Nephron (organoid): ENCODE results near the gene RNF113B.

Source experiments
- H3K27ac Mint-ChIP-seq, 3 experiments: 2 replicates each; pipeline ENCODE4 v1.8.0; 2020; ENCODE audit warnings: mixed read lengths in 3 of 3, mild to moderate bottlenecking in 2 of 3, moderate library complexity in 1 of 3
- H3K27me3 Mint-ChIP-seq: 2 replicates; pipeline ENCODE4 v1.8.0; 2021; ENCODE audit warnings: low read depth, mild to moderate bottlenecking, moderate library complexity, mixed read lengths
- H3K36me3 Mint-ChIP-seq: 2 replicates; pipeline ENCODE4 v1.8.0; 2020; ENCODE audit warnings: low read depth, mixed read lengths
- H3K4me1 Mint-ChIP-seq: 2 replicates; pipeline ENCODE4 v1.8.0; 2020; ENCODE audit warnings: mixed read lengths
- H3K4me3 Mint-ChIP-seq, 3 experiments: 2 replicates each; pipeline ENCODE4 v1.8.0; 2020; ENCODE audit warnings: mild to moderate bottlenecking in 3 of 3, mixed read lengths in 3 of 3, moderate library complexity in 2 of 3
- H3K9me3 Mint-ChIP-seq: 2 replicates; pipeline ENCODE4 v1.8.0; 2020; ENCODE audit warnings: mixed read lengths
- TF ChIP-seq, protein P1 (sequence below), 3 experiments: fragments of 200-600 bp; sonication (generic); IDR thresholded peaks; one replicate each; pipeline ENCODE4 v1.5.0; 2021; ENCODE audit warnings: antibody characterized with exemption in 3 of 3; ENCODE audit not compliant: unreplicated experiment in 3 of 3

RNF113B gene

DNA sequence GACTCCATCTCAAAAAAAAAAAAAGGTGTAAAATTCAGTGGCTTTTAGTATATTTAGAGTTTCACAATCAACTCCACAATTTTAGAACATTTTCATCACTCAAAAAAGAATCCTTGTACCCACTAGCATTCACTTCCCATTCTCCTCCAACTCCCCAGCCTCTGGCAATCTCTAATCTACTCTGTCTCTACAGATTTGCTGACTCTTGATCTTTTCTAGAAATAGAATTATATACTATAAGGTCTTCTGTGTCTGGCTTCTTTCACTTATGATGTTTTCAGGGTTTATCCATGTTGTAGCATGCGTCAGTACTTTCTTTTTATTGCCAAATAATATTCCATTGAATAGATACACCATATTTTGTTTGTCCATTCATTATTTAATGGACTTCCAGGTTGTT is 42.2 kb downstream of the RNF113B start:
- Mint-ChIP-seq H3K27ac (peak overlapping the region in 1 of 3 experiments; percentile 3), H3K4me3 (no peak overlapping the region), H3K4me1 (no peaks in the 10 kb centered on the region), H3K36me3 (no peaks in the 10 kb centered on the region), H3K27me3 (peaks cover 5% of the 10 kb centered on the region), H3K9me3 (no peaks in the 10 kb centered on the region)
- TF ChIP-seq, protein P1, sequence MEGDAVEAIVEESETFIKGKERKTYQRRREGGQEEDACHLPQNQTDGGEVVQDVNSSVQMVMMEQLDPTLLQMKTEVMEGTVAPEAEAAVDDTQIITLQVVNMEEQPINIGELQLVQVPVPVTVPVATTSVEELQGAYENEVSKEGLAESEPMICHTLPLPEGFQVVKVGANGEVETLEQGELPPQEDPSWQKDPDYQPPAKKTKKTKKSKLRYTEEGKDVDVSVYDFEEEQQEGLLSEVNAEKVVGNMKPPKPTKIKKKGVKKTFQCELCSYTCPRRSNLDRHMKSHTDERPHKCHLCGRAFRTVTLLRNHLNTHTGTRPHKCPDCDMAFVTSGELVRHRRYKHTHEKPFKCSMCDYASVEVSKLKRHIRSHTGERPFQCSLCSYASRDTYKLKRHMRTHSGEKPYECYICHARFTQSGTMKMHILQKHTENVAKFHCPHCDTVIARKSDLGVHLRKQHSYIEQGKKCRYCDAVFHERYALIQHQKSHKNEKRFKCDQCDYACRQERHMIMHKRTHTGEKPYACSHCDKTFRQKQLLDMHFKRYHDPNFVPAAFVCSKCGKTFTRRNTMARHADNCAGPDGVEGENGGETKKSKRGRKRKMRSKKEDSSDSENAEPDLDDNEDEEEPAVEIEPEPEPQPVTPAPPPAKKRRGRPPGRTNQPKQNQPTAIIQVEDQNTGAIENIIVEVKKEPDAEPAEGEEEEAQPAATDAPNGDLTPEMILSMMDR (IDR thresholded peaks at IDR 0.05; ENCODE audit: unreplicated experiment in 3 of 3) = no peak

DNA sequence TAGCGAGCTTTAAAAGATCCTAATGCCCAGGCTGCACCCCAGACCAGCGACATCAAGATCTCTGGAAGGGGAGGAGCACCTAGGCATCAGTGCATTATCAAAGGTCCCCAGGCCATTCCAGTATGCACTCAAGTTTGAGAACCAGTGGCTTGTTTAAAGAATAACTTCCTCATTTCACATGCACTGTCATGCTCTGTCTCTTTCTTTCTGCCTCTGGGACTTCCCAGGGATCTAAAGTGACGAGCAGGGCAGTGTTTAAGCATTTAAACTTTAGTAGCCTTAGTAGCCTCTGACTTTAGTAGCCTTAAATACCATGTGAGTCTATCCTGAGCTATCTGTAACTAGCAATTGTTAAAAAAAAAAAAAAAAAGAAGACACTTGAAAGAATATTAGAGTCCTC is 43.1 kb downstream of the RNF113B start:
- peaks cover 5% of the 10 kb centered on the region for H3K27me3 Mint-ChIP-seq
- H3K4me1 Mint-ChIP-seq = no peaks in the 10 kb centered on the region
- no peaks in the 10 kb centered on the region for H3K36me3 Mint-ChIP-seq
- H3K4me3 Mint-ChIP-seq = no peak overlapping the region
- TF ChIP-seq, protein P1 (IDR thresholded peaks at IDR 0.05; ENCODE audit: unreplicated experiment in 3 of 3) = no peak
- H3K27ac Mint-ChIP-seq = peak overlapping the region in 1 of 3 experiments; percentile 38
- peaks cover 2% of the 10 kb centered on the region for H3K9me3 Mint-ChIP-seq

DNA sequence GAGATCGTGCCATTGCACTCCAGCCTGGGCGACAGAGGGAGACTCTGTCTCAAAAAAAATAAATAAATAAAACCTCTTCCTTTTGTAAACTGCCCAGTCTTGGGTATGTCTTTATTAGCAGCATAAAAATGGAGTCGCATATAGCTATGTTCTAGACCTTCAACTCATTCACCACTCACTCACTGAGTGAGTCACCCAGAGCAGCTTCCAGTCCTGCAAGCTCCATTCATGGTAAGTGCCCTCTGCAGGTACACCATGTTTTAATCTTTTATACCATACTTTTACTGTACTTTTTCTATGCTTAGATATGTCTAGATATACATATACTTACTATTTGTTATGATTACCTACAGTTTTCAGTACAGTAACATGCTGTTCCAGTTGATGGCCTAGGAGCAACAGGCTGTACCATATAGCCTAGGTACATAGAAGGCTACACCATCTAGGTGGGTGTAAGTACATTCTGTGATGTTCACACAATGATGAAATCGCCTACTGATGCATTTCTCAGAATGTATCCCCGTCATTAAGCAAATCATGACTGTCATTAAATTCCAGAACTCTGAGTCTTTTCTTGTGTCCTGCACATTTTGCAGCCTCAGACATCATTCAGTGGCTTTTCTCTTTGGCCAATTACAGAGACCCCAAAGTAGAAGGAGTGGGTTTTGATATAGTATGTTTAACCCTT is 47.9 kb downstream of the RNF113B start:
- Mint-ChIP-seq H3K27ac (no peak overlapping the region), H3K36me3 (no peaks in the 10 kb centered on the region), H3K4me3 (no peak overlapping the region), H3K4me1 (no peaks in the 10 kb centered on the region), H3K9me3 (peaks cover 20% of the 10 kb centered on the region), H3K27me3 (peaks cover 5% of the 10 kb centered on the region)
- TF ChIP-seq, protein P1 (IDR thresholded peaks at IDR 0.05; ENCODE audit: unreplicated experiment in 3 of 3) = no peak
